Fibroblast of skin of back (primary cell): ENCODE measurements around the gene STIP1.
"Not testable (repeated sequence)": the region's sequence is repeated elsewhere in the genome, so short reads cannot be mapped to it uniquely, and the experiment has no call there.

ENCODE experiments used
- DNase-seq: peaks from one replicate; pipeline ENCODE4 v3.0.0-alpha.2; 2013

Gene STIP1

GRCh38 chr11:64157631-64158394 is 28.2 kb upstream of the STIP1 start:
- DNase-seq: no peak

- no peak for DNase-seq
These were observed 24.9 kb upstream of the STIP1 start for GRCh38 chr11:64161037-64161436.

GRCh38 chr11:64162769-64163168 is 23.2 kb upstream of the STIP1 start:
- DNase-seq: not testable (repeated sequence)

- DNase-seq: no peak
These were observed 22.0 kb upstream of the STIP1 start for GRCh38 chr11:64163951-64164350.

- peak; percentile 22 for DNase-seq
These were observed 21.3 kb upstream of the STIP1 start for GRCh38 chr11:64164392-64165312.

- peak; percentile 17 for DNase-seq
These were observed 20.5 kb upstream of the STIP1 start for GRCh38 chr11:64165481-64165841.

- peak; percentile 85 for DNase-seq
These were observed 19.9 kb upstream of the STIP1 start, which contains the start of gene MACROD1 for GRCh38 chr11:64165842-64166635. MACROD1 (minus strand) TSS chr11:64166113; CDS start chr11:64165994, 119 bp downstream.

GRCh38 chr11:64170419-64170818 is 15.6 kb upstream of the STIP1 start:
- no peak for DNase-seq

- peak; percentile 40 for DNase-seq
These were observed 12.2 kb upstream of the STIP1 start for GRCh38 chr11:64173616-64174355.

- no peak for DNase-seq
These were observed 9.2 kb upstream of the STIP1 start for GRCh38 chr11:64176751-64177150.

GRCh38 chr11:64178203-64178602 is 7.8 kb upstream of the STIP1 start:
- DNase-seq: no peak

GRCh38 chr11:64178951-64179639 is 6.9 kb upstream of the STIP1 start:
- DNase-seq: no peak

- no peak for DNase-seq
These were observed 5.1 kb upstream of the STIP1 start for GRCh38 chr11:64180891-64181290.

- peak; percentile 94 for DNase-seq
These were observed 4.2 kb upstream of the STIP1 start for GRCh38 chr11:64181506-64182411.

- DNase-seq: no peak
These were observed 2.1 kb upstream of the STIP1 start for GRCh38 chr11:64183890-64184289.

- DNase-seq: peak; percentile 83
These were observed 737 bp upstream of the STIP1 start for GRCh38 chr11:64185175-64185692.

GRCh38 chr11:64186492-64187165 is 658 bp downstream of the STIP1 start:
- peak; percentile 28 for DNase-seq

- no peak for DNase-seq
These were observed 6.5 kb downstream of the STIP1 start for GRCh38 chr11:64192434-64192833.

- no peak for DNase-seq
These were observed 10.7 kb downstream of the STIP1 start for GRCh38 chr11:64196626-64197025.
